HG03280 (cell line): ENCODE measurements around the gene SUSD1.
A peak's percentile ranks its signal among the peaks of the same experiment; 100 is the strongest.

ENCODE experiments used
- ATAC-seq: cut with Tn5 transposase; IDR thresholded peaks from one replicate; pipeline ENCODE4 v1.9.1; 2021; ENCODE audit warnings: mild to moderate bottlenecking, moderate library complexity; ENCODE audit not compliant: unreplicated experiment

SUSD1 gene

DNA sequence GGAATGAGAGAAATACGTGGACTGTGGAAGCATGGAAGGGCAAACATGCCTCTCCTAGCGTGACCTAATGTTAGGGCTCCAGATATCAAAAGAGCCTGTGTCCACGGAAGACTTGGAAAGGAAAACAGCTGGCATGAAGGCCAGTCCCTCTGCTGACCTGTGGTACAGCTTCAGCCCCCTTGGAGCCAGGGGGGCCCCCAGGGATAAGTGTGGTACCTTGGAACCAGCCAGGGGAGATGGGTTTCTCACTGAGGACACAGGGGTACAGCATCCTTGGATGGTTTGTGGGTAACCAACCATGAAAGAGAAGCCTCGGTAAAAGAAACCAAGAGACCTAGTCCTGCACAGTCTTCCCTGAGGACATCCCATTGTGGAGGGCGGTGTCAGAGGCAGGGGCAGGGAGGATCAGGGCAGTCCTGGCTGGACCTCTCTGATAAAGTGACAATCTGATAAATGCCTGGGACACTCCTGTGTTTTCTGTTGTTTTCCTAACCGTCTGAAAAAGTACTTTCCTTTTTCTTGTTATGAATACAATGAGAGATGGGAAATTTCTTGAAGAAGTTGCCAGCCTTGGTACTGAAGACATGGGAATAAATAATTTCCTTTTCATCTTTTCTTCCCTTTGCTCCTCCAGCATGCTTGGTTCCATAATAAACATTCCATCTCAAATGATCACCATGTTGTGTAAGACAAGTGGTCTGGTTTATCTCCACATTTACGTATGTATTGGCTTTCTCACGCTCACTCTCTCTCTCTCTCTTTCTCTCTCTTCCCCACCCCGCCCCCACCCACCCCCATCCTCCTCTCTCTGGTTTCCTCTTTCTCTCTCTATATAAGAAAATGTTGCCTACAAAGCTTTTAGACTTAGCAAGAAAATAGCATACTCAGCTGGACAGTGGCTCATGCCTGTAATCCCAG, 102.1 kb downstream of the SUSD1 start:
- ATAC-seq: no peak

DNA sequence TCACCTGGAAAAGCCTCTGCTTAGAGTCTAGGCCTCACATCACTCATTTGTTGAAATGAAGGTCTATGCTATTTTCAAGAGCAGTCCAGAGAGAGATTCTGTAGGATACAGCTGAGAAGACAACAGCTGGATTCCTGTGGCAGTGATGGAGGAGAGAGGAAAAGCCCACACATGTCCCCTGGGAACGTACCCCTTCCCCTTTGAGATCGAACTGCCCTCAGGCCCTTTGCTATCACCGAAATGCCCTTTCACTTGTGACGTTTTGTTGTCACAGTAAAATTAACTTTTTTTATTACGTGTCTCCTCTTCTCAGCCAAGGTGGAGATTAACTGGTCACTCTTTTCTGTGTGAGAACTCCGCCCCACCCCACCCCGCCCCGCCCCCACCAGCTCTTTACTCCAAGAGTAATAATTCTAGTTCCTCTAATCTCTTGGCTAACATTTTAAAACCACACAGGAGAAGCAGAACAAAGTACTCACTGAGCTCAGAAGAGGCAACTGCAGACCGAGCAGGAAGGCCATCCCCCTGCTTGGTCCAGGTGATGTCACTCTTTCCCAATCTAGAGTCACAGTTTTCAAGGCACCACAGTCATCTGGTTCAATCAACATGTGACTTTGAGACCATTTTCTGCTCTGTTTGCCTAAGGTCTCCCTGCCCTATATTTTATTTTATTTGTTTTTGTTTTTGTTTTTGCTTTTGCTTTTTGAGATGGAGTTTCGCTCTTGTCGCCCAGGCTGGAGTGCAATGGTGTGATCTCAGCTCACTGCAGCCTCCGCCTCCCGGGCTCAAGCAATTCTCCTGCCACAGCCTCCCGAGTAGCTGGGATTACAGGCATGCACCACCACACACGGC, 105.6 kb downstream of the SUSD1 start:
- ATAC-seq: no peak

DNA sequence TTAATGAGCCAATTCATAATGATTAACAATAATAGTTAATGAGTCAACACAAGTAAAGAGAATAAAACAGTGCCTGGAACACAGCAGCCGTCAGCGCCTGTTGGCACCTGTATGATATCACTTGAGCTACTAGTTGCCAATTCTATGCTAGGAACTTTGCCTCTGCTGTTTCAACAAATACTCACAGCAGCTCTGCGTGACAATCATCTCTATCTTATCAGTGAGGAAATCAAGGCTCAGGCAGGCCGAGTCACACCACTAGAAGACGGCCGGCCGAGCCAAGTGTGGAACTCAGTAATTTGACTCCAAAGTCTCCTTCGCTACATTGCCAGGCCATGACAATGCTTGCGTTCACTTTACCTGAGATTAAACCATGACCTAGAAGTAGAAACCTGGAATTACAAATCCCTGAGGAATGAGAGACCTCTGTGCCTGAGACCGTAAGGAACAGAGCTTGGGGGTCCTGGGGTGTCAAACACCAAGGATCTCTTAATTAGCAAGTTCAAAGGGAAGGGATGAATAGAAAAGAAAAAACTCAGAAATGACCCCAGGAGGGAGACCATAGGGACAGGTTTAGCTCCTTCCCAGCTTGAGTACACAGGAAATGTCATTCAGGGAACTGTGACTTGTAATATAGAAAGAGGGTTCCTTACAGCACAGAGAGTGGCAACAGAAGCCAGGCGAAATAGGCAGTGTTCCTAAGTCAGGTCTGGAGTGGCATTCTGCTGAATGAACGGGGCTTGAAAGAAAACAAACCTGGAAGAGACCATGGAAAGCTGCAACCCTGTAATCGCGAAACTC, 109.1 kb downstream of the SUSD1 start:
- ATAC-seq: no peak

DNA sequence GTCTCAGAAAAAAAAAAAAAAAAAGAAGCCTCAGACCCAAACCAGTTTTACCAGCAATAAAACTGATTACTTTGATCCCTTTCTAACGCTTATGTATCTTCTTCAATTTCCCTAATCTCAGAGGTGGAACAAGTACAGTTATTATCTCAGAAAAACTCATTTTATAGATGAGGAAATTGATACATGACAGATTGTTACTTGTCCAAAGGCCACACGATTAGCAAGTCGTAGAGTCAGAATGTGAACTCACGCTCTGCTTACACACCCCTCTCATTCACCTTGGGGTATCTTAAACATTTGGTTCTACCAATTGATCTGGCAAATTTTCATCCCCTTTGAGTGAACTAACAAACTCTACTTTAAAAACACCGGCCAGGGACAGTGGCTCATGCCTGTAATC, 110.2 kb downstream of the SUSD1 start:
- no peak for ATAC-seq

DNA sequence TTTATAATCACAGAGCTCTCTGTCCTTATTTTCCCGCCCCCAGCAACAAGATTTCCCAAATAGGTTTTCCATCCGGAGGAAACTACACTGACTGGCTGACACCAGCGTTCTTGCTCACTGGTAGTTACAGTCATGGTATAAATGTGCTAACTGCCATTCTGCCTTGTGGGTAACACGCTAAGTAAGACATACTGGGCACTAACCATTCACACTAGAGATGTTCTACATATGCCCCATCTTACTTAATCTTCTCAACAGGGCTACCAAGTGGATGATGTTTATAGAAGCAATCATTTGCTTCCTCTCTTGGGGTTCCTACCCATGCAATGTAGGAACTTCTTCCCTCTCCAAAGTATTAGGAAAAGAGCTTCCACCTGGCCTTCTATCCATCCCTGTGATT, 111.5 kb downstream of the SUSD1 start:
- no peak for ATAC-seq

DNA sequence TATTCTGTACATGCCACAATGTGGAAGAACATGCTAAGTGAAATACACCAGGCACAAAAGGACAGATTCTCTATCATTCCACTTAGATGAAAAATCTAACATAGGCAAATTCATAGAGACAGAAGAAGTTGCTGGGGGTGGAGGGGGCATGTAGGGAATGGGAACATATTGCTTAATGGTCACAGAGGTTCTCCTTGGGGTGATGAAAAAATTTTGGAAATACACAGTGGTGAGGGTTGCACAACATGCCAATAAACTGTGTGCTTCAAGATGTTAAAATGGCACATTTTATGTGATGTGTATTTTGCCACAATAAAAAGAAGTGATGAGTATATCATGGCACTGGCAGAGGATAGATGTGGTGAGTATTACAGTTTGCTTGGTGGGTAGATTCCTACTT, 111.9 kb downstream of the SUSD1 start:
- ATAC-seq: no peak

DNA sequence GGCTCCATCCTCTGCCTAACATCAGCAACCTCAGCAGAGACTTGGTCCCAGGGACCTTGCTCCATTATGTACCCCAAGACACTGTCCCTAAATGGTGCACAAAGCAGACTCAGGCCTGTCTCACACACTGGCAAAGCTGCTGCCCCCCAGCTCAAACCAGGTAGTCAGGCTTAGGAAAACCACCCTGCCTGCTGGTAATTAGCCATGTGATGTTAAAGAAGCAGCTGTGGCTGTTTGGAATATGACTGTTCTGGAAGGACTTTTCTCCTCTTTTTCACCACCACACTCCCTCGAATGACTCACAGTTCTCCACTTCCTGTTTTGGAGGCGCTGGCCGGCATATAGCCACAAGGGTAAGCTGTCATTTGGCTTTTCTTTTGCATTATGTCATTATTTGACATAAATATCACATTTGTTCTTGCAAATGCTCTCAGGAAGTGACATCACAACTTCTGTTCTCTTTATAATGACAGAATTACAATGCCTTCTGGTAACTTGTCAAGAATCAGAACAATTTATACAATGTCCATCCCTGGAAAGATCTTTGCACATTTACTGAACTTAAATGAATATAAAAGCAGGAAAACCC, 113.9 kb downstream of the SUSD1 start:
- ATAC-seq: peak; percentile 68

DNA sequence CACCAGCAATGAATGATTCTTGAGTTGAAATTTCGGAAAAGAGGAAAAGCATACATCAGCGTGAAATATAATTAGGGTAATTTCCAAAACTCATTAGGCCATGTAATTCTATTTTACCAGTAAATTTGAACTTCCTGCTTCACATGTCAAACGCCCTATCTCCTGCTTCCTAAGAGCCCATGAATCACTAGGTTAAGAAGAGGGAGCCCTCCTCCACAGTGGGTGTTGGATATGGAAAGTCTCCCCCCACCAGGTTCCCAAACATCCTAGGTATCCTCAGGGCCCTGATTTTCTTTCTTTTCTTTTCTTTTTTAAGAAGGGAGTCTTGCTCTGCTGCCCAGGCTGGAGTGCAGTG, 115.2 kb downstream of the SUSD1 start:
- no peak for ATAC-seq

DNA sequence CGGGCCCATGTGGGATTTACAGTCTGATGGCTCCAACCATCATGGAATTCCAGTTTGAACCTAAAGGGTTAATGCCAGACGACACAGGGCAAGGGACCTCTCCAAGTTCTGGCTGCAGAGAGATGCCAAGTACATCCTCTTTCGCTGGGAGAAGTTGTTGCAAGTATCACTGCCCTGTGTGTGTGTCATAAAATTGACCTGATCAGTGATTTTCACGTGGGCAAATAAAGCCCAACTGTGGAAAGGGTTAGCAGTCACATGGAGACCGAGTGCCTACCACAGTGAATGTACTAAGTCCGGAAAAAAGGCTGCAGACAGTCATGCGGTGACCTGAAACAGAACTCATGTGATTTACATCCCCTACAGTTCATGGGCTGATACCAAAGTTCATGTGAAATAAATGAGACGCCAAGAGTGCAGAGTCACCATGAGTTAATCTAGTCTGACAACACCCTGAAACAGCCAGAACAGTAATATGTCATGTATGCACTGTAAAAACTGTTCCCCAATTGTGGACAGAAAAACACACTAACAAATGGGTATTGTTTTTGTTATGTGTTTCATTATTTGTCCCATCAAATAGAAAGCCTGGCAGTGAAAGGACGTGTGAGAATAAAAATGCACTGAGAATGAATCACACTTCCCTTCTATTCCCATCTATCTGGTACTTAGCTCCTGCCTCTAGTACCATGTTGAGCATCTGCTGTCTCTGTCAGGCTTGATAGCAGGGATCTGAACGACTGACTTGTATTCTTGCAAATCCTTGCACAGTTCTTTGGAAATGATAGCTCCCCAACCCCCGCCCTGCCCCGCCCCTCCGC, 115.7 kb downstream of the SUSD1 start:
- ATAC-seq: no peak

DNA sequence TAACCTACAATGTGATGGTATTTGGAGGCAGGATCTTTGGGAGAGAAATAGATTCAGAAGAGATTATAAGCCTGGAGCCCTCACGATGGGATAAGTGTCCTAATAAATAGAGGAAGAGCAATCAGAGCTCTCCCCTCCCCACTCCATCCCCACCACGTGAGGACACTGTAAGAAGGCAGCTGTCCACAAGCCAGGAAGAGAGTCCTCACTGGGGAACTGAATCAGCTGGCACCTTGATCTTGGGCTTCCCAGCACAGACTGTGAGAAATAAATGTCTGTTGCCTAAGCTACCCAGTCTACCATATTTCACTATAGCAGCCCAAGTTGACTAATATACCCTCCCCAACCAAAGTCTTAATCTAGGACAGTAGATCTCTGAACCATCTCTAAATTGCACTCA, 118.1 kb downstream of the SUSD1 start:
- ATAC-seq: no peak

DNA sequence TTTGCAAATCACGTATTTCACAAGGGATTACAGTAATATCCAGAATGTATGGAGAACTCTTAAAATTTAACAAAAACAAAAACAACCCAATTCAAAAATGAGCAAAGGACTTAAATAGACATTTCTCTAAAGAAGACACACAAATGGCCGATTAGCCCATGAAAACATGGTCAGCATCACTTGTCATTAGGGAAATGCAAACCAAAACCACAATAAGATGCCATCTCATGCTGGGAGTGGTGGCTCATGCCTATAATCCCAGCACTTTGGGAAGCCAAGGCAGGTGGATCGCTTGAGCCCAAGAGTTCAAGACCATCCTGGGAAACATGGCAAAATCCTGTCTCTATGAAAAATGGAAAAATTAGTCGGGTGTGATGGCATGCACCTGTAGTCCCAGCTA, 120.2 kb downstream of the SUSD1 start:
- ATAC-seq: no peak

DNA sequence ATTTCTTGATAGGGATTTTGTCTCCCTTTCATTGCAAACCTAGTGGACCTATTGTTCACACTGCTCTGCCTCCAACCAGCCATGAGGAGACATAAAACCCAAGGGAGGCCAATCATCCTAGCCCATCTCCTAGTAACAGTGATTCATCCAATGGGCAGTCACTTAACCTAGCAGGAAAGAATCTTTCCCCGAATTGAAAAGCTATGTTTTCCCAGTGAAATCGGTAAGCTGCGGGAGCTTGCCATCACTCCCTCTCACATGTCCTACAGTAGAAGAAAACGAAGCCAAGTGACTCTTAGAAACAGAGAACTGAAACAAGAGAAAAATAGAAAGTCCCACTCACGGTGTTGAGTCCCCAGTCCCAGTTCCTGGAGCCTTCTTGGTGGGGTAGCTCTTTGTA, 123.3 kb downstream of the SUSD1 start:
- no peak for ATAC-seq

DNA sequence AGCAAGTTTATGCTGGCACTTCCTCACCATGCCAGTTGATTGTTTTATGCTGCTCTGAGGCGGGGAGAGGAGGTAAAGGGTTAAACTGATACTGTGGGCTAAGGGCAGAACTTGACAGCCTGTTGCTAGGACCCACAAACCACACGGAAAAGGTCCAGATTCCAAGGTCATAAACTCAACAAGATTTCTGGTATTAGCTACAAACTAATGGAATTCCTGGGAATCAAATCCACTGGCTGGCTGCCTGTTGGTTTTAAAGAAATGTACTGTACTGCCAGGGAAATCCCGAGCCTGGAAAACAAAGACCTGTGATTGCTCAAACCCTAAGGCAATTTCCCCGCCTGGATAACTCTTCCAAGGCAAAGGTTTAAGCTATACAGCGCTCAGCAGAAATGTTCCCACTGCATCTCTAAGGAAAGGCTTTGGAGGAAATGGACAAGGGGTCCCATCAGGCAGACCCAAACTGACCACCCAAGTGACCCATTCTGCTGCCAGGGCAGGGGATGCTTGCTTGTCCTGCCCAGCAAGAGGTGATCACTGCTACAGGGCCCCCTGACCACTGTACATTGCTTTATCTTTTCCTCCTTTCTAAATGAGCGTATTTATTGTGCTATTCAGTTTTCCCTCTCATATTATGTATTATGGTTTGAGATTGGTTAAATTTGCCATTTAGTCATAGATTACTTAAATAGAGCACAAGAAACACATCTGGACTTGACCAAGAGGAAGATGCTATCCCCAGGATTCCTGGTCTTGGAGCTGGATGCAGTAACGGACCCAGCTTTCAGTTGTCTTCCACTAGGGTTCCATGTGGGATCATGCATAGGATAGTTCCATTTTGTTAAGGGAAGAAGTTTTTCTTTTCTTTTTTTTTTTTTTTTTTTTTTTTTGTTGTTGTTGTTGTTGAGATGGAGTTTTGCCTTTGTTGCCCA, 124.3 kb downstream of the SUSD1 start:
- ATAC-seq: no peak

DNA sequence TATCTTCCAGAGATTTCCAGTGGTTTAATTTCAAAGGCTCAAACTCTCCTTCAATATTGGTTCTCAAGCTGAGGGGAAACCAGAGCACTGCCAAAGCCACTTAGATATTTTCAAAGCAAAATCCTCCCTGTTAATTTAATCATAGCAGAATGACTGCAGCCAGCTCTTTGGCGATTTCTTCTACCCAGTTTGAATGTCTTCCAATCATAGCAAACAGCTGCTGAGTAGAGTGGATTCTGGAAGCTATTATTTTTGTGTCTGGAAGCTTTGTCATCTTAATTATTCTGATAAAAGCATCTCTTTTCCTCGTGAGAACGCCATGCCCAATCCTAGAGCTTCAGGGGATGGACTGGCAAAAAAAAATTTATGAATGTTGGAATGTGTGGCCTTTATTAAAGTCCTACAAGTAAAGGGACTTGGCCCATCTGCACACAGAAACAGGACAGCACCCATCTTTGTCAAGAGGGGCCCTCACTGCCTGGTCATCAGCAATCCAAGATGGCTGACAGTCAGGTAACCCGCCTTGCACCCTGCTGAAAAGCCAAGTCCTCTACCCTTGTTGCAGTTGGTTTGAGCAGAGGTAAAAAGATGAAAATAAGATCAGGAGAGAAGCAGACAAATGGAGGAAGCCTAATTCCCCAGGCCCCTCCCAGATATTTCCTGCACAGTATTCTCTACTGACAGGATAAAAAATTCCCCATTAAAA, 125.1 kb downstream of the SUSD1 start:
- no peak for ATAC-seq

DNA sequence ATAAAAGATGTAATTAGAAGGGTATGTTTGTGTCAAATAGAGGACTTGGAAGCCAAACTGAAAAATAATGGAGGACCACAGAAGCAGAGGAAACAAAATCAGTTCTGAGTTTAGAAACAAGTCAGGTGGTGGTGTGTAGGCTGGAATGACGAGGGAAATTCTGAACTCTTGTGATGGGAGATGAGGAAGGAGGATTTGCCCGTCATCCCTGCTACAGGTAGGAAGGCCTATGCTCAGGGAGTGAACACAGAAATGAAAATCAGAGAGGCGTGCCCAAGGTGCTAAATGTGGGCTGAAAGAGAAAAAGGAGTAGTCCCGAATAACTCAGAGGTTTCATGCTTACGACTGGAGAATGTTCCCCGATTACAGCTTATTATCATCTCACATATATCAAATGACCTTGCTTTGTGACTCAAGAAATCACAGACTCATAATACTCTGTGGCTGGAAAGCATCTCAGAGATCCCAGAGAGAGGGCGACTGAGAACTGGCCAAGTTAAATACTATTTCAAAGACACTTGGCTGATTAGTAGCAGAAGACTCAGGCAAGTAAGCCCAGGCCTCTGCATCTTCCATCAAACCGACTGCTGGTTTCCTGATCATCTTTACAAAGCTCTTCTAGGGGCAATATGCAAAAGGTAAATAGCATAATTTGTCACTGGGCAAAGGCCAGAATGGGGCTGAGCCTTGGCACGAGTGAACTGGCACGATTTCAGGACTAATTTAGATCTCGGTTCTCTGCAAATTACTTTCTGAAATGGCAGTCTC, 126.0 kb downstream of the SUSD1 start:
- no peak for ATAC-seq

DNA sequence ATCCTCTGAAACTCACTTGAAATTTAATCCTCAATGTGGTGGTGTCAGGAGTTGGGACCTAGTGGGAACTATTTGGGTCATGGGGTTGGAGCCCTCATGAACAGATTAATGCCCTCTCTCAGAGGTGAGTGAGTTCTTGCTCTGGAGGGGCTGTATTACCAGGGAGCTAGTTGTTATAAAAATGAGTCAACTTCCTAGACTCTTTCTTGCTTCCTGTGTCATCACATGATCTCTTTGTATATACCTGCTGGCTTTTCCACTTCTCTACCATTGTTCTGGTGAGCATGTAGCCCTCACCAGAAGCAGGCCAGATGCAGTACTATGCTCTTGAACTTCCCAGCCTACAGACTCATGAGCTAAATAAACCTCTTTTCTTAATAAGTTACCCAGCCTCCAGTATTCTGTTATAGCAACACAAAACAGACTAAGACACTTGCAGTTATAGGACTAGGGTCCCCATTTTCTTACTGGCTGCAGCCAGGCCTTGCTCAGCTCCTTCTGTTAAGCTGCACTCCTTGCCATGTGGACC, 127.5 kb downstream of the SUSD1 start:
- ATAC-seq: no peak

DNA sequence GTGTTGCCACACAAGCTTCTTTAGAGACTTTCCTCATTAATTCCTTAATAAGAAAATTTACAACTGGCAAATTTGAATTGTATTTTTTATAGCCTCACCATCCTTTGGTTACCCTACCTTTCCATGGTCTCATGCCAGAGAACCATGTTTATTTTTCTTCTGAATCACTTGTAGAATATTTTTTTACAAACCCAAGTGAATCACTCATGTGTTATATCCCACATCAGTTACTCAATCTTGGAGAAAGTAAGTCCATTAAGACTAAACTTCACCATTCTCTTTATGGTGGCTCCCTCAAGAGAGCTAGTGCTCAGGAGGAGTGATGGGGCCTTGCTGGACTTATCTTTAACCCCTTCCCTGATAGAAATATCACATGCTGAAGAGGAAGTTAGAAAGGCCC, 128.9 kb downstream of the SUSD1 start:
- ATAC-seq: no peak
